Activated CD4-positive, CD25-positive, alpha-beta regulatory T cell treated with anti-CD3 and anti-CD28 coated beads, Interleukin-2, amount 50 U/mL, for 24 hours (primary cell): ENCODE results near the gene ATP10B.

Source experiments
- ATAC-seq, 2 donors: fragments of 150-1000 bp; cut with Tn5 transposase; one replicate each; pipeline ENCODE4 v1.10.0; 2021; ENCODE audit warnings: mild to moderate bottlenecking in 1 of 2, moderate library complexity in 1 of 2

Gene ATP10B

DNA sequence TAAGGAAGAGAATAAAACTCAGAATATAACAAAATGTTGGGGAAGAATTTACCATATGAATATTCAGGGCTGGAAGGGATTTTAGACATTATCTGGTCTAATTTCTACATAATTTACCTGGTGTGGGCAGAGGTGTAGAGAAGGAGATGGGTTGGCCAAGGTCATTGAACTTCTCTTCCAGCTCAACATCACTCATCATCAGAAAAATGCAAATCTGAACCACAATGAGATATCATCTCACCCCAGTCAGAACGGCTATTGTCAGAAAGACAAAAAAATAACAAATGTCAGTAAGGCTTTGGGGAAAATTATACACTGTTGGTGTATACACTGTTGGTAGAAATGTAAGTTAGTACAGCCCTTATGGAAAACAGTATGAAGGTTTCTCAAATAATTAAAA is 308.6 kb downstream of the ATP10B start:
- peak; percentile 18 to 30 for ATAC-seq

DNA sequence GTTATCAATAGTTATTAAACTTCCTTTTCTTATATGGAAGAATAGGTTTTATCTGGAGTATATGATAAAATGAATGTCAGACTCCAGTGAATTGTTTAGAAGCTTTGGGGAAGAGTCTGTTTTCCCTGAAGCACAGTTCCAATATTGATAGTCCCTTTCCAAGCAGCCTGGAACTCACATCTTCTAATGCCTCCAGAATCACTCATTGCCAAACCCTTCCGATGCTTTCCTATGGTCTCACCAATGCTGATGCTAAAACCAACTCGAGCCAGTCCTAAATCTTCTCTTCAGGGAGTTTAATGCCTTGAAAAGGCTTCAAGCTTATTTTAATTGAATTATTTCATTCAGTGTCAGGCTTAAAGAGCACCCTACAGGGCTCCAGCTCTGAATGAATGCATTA is 309.2 kb downstream of the ATP10B start:
- ATAC-seq, result no peak

DNA sequence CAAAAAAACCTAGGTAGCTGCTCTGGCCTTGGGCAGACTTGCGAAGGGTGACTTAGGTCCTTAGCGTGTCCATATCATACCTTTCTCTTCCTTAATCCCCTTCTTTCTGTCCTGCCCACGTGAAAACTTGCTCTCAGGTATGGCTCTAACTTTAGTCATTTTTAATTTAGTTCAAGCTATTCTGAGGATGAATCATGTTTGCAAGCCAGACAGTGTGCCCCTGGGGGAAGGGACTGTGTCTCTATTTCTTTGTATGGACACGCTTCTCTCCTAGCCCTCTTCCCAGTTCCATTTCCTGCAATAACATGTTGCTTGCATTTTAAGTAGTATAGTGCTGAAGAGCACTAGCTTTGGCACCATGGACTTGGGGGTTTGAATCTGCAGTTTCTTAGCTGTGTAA is 309.7 kb downstream of the ATP10B start:
- ATAC-seq, result no peak

DNA sequence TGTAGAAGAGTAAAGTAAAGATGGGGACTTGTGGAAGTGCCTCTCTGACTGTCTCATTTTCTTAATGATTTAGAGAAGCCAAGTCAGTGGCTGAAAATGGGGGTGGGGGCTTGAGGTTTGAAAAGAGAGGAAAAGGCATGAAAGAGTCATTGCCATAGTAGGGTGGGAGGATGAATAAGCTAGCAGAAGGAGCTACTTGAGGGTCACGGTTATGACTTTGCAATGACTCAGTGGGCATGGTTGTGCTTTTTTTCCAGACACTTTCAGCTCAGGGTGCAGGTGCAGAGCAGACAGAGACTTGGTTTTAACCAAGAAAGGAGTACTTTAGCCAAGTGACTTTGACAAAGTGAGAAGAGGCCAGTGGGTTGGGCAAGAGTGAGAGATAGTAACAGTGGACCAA is 312.6 kb downstream of the ATP10B start:
- peak; percentile 92 to 94 for ATAC-seq

DNA sequence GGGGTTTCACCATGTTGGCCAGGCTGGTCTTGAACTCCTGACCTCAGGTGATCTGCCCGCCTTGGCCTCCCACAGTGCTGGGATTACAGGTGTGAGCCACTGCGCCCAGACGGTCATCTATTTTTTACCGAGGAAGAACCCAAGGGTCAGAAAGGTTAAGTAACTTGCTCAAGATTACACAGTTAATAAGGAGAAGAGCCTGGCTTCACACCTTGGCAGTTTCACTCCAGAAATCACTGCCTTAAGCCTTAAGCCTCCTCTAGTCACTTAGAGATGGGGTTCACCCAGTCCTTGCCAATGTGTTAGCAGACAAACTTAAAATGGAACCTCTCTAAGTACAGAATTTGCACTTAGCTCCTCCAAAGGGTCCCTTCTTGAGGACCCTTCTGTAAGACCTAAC is 314.1 kb downstream of the ATP10B start:
- no peak for ATAC-seq

DNA sequence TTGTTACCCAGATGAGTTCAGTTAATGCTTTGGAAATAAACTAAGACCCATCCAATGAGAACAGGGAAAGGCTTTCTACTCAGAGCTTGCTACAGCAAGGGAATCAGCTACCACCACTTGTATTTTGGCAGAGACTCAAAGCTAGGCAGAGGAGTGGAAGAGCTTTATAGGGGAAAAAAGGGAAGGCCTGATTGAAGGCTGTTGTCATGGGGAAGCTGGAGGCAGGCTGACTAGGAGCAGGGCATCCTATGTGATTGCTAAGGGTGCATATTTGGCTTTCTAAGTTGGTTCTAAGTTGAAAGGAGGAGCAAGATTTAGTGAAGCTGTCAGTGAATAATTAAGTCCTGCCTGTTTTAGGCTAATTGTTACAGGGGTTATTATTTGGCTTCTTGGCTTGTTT is 314.9 kb downstream of the ATP10B start:
- no peak for ATAC-seq

DNA sequence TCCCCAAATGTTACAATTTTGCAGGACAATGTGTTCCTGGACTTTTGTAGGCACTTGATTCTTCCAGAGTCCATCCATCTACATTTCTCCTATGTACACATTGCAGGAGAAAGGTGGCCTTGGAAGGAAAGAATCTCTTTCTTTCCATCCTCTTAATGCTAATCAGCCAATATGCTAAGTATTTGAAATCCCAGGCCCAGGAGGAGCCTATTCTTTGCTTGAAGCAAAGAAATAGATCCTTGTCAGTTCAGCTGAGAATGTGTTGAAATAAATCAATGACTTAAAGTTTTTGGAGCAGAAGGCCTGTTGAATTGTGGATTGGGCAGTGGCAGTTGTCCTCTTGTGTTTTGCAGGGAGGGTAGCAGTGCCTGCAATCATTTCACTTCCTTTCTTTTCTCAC is 317.1 kb downstream of the ATP10B start:
- no peak for ATAC-seq

DNA sequence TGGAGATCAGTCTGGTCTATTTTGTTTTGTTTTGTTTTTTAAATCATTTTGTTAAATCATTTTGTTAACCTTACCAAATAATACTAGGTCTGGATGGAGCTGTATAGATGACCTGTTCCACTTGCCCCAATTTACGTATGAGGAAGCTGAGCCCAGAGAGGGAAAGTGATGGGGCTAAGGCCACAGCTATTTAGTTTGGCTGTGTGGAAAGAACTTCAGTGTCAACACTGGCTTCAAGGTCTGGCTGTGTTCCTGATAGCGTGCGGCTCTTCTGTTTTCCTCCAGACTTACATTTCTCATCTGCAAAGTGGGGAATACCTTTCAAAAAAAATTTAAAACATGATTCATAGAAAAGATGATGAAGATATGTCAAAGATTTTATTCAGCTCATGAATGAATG is 317.9 kb downstream of the ATP10B start:
- no peak for ATAC-seq

DNA sequence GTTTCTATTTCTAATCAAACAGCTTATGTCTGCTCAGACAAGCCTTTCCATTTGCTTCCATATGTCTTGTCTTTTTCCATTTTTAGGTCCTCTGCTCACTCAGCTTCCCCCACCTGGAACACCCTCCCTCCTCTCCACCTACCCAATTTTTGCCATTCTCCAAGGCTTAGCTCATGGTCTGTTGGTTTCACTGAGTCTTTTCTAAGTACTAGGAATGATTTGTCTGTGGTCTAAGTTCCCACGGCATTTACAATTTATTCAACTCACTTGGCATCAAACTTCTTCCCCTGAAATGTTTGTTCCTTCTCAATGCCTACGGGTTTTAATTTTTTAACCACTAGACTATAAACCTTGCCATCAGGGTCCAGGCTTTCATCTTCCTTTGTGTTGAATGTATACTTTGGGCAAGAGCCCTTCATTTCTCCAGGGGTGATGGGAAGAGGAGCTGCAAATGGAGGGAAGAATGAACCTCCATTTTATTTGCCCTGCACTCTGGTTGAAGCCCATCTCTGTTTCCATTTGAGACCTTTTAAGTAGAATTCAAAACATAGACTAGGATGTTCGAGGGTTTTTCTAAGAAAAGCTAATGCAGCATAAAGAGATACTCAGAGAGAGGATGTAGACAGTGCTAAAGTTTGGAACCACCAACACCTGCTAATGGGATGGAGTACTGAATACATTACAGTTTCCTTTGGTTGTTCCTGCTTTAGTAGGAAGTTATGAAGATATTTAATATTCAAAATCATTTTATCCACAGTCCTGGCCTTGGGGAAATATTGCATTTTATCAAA is 326.3 kb downstream of the ATP10B start:
- ATAC-seq, result no peak

DNA sequence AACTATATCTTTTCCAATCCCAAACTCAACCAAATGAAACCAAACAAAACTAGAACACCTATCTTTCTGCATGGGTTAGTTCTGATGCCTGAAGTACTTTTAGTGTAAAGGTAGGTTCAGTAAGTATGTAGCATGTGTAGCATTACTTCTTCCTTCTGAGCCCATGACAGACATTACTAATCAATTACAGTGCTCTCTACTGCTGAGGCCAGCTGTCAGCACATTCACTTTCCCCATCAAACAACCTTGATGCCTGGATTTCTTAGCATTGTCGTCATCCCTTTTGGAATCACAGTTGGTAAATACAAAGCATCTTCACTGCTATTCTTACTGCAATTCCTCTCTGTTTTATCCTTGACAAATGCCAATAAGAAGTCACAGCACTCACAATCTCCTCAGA is 327.2 kb downstream of the ATP10B start:
- ATAC-seq, result no peak

DNA sequence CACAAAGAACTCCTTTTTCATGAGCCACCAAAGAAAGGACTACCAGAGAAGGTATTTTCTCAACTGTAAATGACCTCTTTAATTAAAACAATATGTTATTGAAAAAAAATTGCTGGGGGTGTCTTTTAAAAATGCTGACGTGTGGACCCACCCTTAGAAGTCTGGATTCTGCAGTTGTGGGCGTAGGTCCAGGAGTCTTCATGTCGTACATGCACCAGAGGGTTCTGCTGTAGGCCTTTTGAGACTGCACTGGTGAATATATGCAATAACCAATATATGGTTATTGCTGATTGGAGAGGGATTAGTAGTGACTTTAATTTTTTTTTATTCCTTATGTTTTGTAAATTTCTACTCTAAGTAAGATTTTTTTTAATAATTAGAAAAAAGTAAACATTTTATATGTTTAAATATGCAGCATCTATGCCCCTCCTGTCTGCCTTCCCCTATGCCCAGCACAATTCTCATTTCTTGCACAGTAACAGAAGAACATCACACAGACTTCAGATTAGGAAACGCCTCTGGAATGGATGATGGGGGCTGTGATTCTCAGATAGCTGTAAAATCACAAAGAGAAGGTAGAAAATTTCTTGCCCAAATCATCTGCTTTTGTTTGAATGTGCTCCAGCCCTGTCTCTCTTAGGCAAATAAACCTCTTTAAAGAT is 328.4 kb downstream of the ATP10B start:
- ATAC-seq, result no peak

DNA sequence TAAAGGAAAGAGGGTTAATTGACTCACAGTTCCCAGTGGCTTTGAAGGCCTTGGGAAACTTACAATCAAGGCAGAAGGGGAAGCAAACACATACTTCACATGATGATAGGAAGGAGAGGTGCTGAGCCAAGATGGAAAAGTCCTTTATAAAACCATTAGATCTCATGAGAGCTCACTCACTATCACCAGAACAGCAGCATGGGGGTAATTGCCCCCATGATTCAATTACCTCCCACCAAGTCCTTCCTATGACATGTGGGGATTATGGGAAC is 330.7 kb downstream of the ATP10B start:
- no peak for ATAC-seq

DNA sequence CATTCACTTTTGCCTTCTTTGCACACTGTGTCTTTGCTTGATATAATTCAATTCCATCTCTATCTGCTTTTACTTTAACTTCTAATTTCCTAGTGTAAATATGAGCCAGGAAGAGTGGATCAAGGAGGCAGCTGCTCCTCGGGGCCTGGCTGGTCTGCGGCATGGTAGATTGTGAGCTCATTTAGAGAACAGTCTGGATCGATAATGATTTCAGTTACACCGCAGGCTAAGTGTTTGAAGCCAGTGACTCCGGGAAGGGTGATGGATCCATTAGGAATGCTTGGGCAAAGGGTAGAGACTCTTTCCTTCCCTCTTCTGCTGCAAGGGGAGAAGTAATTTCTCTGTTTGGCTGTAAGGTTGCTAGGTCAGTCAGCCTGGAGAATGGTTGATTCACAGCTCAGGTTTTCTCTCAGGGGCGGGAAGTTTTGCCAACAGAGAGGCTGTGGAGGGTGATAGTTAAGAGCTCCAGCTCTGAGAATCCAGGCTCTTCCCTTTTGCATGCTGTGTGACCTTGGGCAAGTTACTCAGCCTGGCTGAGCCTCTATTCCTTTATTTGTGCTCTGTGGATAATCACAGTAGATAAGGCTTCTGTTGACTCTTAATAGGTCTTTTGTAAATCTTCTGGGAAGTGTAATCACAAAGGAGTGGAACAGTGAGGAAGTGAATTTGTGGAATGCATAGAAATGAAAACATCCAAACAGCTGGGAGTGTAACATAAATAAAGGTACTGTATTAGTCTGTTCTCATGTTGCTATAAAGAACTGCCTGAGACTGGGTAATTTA is 331.2 kb downstream of the ATP10B start:
- no peak for ATAC-seq

DNA sequence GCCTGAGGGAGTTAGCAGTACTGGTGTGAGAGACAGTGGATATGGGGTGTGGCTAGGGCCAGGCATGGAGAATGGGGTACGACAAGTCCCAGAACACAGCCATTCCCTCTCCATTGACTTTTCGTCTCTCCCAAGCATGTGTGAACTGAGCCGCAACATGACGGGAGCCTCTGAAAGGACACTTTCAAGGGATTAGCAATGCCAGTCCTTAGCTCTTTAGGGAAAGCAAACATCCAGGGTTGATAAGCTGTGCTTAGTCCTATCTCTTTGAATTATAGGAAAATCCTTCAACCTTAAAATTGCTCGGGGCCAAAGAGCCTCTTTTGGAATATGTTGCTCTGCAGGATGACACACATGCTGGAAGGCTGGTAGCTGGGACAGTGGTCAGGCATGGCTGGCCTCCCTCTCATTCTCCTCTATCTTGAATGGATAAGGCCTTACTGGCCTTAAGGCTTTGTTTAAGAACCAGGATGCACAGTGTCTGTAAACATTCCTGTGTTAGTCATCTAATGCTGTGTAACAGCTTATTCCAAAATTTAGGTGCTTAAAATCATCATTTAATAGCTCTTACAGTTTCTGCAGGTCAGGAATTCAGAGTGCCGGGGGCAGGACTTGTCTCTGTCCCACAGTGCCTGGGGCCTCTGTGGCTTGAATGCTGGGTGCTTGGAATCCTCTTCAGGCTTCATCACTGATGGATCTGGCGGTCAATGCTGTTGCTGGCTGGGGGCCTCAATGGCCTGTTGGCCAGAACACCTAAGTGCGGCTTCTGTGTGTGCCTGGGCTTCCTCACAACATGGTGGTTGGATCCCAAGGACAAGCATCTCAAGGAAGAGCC is 335.1 kb downstream of the ATP10B start:
- ATAC-seq, result no peak

DNA sequence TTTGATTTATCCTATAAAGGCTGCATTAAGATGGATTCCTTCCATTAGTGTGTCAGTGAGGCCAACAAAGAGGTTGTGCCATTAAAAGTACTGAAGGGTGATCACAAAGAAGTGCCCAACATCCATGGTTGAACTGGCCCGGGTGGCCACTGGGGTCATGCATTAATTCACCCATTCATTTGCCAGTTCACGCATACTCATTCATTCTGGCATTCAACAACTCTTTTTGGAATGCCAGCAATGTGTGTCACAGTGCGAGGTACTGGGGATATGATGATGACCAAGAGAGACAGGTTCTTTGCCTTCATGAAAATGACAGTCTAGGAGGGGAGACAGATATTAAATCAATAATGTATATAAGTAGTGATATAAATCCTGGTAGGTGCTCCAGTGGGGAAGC is 337.1 kb downstream of the ATP10B start:
- ATAC-seq, result no peak

DNA sequence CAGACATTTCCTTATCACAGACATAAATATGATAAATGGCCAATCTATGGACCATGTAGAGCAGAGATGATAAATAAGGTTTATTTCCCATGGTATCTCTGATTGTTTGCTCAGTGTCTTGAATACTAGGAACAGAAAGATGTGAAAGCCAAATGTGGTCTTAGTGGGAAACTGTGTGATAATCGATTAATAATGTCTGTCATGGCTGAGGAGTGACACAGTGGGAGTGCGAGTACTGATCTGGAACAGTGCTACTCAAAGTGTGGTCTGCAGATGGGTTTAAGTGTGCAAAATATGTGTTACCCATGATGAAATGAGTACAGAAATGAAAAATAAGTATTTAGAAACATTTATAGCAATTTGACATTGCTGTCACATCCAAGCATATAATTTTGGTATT is 337.8 kb downstream of the ATP10B start:
- no peak for ATAC-seq

DNA sequence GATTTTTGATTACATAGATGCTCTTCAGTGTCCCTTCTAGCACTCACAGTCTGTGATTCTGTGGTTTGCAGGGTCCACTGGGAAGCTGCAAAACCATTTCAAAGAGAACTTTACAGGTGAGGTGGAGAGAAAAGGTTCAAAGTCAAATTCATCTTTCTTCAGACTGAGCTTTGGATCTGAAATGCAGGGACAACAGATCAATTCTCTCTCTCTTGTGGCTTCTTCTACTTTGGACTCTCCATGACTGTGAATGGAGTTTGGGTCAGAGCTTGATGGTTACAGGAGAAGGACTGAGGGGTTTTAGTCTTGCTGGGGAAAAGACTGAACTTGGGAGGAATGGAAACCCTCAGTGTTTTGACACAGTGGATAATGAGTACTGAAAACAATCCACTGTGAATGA is 338.5 kb downstream of the ATP10B start:
- ATAC-seq, result no peak
